GM19372 (cell line): ENCODE measurements around the gene TOP3B.
"Not testable (repeated sequence)": the region's sequence is repeated elsewhere in the genome, so short reads cannot be mapped to it uniquely, and the experiment has no call there.

Experiments used
- ATAC-seq: cut with Tn5 transposase; IDR thresholded peaks from one replicate; pipeline ENCODE4 v1.9.1; 2021; ENCODE audit warnings: mild to moderate bottlenecking, low read depth, moderate library complexity; ENCODE audit not compliant: unreplicated experiment

TOP3B gene

GRCh38 chr22:21910367-21910766, 72.2 kb downstream of the TOP3B start:
- not testable (repeated sequence) for ATAC-seq

- ATAC-seq = no peak
Measured at GRCh38 chr22:21909871-21910270, 72.7 kb downstream of the TOP3B start.

DNA sequence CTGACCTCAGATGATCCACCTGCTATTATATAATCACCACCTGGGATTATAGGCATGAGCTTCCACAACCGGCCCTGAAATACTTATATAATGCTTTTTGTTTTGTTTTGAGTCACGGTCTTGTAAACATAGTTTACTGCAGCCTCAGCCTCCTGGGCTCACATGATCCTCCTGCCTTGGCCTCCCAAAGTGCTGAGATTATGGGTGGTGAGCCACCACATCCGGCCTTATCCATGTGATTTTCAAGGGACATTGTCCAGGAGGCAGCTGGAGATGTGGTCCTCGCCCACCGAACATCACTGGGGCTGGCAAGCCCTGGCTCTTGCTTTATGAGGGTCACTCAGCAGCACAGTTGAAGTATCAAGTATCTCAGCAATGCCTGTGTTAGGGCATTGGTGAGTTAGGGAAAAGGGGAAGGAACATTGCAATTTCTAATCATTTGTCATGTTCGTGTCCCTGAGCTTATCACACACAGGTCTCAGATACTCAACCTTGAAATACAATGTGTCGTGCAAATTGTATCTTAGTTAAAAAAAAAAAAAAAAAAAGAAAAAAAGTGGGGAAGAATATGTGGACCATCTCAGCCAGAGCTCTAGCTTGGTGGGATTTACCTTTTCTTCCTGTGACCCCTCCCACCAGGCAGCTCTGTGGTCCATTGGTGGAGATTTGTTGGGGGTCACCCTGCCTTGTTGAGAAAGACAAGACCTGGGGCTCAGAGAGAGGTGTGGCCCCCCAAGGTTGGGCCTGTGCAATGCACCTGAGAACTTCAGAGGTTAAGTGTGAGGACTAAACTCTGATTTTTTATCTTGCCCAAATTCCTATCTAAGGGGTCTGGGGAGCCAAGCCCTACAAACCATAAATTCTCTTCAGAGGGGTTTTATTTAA, 74.7 kb downstream of the TOP3B start:
- no peak for ATAC-seq
